HG03469 (cell line): ENCODE results near the gene RELL1.
"Not testable (repeated sequence)": the region's sequence is repeated elsewhere in the genome, so short reads cannot be mapped to it uniquely, and the experiment has no call there.

Experiments used
- ATAC-seq: cut with Tn5 transposase; IDR thresholded peaks from one replicate; pipeline ENCODE4 v1.9.1; 2021; ENCODE audit warnings: mild to moderate bottlenecking, moderate library complexity, moderate number of reproducible peaks; ENCODE audit not compliant: unreplicated experiment

RELL1 gene

GRCh38 chr4:37693450-37694190 is 7.4 kb upstream of the RELL1 start:
- ATAC-seq, result no peak

DNA sequence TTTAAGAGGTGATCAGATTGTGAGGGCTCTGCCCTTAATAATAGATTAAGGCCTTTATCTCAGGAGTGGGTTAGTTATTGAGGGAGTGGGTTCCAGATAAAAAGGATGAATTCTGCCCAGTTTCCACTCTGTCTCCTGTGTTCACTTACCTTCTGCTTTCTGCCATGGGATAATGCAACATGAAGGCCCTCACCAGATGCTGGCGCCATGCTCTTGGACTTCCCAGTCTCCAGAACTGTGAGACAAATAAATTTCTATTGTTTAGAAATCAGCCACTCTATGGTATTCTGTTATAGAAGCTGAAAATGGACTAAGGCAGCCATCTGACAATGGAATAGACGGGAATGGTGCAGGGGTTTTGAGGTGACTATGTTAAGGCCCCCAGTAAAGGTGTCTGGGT is 6.9 kb upstream of the RELL1 start:
- no peak for ATAC-seq

DNA sequence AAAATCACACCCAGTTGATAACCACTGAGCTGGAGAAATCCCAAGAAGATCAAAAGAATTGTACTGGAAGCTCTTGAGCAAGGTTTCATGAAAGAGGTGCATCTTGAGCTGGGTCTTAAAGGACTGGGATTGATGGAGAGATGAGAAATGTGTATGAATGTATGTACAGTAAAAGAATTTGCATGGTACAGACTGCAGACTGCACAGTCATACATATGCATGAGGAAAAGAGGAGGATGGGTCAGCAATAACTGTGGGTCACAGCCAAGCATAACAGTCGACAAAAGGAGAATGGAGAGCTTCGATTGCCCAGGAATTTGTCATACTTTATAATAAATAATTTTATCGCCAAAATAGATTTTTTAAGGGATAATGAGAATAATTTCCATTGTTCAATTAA is 4.8 kb upstream of the RELL1 start:
- no peak for ATAC-seq

- ATAC-seq, result no peak
Observed at GRCh38 chr4:37689353-37690095, 3.3 kb upstream of the RELL1 start.

DNA sequence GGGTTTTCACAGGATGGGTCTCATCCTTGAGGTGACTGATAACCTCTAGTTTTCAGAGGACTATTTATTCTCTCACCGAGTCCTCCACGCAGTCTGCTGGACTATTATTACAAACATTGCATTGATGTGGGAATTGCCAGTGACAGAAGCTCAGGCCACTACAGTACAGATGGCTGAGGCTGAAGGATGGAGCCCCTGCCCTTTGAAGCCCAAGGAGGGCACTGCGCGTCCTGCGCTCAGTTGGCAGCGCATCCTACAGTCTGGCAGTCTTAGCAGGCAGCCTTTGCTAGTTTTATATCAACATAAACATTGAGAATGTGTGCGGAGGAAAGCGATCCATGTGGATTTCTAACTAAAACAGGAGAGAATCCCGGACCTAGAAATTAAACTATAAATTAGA is 1.5 kb upstream of the RELL1 start:
- no peak for ATAC-seq

DNA sequence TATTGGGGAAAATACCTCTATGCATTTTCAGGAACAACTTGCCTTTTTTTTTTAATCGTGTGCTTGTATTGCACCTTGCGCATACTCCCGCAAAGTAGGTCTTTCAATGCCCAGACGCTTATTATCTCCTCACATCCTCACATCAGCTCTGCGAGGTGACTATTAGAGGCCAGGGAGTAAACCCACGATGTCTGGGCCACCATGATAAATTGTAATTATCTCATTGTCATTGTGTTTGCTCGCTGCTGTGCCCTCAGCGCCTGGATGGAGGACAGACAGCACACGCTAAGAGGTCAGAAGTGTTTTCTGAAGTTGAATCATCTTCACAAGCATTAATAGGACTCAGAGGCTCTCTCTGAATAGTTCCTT is 1.0 kb upstream of the RELL1 start:
- no peak for ATAC-seq

DNA sequence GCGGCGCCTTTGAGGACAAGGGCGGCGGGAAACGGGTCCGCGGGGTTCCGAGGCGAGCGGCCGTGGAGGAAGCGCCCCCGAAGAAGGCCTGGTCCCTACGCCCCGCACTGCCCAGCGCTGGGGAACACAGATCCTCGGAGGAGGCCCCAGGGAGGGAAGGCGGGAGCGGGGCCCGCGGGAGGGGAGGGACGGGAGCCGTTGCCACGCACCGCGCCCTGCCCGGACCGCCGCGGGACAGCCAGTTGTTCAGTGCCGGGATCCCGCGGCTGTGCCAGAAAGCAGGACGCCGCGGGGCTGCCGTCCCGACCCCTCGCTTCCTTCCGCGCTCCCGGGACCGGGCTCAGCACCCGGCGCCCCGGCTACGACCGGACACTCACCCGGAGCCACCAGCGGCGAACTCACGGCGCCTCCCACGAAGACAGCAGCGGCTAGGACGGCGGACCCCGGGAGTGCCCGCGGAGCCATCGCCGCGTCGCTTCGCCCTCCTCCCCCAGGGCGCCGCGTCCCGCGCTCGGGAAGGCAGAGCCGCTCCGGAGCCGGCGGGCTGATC is 278 bp downstream of the RELL1 start:
- peak; percentile 2 for ATAC-seq

- no peak for ATAC-seq
Observed at GRCh38 chr4:37685161-37685822, 884 bp downstream of the RELL1 start.

- ATAC-seq, result no peak
Observed at GRCh38 chr4:37684154-37684553, 2.0 kb downstream of the RELL1 start.

GRCh38 chr4:37682701-37683401 is 3.3 kb downstream of the RELL1 start:
- peak; percentile 33 for ATAC-seq

DNA sequence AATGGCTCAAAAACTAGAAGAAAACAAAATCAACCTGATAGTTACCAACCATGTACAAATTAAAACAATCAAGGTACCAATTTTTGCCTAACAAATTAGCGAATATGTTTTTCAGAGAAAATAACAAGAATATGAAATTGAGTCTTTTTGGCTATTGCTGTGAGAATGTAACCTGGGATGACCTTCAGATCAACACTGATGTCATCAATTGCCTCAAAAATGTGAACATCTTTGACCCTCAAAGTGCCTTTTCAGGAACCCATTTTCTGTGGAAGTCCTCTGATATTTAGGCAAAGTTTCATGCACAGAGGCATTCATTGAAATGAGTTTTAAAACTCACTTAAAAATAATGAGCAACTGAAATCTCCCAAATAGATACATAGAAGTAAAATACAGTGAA is 6.1 kb downstream of the RELL1 start:
- ATAC-seq, result no peak

- no peak for ATAC-seq
Observed at GRCh38 chr4:37679301-37679700, 6.9 kb downstream of the RELL1 start.

GRCh38 chr4:37678624-37679023 is 7.6 kb downstream of the RELL1 start:
- ATAC-seq, result no peak

DNA sequence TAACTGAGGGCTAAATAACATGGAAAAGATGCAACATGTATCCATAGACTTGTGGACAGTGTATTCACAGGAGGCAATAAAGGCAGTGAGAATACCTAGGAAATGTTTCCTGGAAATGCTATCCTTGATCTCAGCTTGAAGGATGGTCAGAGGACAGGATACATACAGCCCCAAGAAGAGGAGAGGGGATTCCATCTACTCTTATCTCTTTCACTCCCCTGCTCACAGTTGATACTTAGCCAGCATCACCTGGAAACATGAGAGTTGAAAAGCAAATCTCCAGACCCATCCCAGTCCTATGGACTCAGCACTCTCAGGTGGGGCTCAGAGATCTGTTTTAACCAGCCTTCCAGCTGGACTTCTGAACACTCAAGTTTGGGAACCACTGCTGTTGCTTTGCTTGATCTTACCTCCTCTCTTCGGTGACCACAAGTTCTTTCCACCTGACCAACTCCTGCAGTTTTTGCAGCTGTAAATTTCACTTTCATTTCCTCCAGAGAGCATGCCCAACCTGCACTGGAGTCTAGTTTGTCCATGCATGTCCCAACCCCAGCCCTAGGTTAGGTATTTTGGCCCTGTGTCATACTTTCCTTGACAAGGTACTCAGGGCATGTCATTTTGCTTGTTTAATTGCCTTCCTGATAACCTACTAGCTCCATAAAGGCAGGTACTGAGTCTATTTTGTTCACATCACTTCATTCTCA is 10.4 kb downstream of the RELL1 start:
- ATAC-seq, result peak; percentile 89

GRCh38 chr4:37674439-37674838 is 11.7 kb downstream of the RELL1 start:
- no peak for ATAC-seq

DNA sequence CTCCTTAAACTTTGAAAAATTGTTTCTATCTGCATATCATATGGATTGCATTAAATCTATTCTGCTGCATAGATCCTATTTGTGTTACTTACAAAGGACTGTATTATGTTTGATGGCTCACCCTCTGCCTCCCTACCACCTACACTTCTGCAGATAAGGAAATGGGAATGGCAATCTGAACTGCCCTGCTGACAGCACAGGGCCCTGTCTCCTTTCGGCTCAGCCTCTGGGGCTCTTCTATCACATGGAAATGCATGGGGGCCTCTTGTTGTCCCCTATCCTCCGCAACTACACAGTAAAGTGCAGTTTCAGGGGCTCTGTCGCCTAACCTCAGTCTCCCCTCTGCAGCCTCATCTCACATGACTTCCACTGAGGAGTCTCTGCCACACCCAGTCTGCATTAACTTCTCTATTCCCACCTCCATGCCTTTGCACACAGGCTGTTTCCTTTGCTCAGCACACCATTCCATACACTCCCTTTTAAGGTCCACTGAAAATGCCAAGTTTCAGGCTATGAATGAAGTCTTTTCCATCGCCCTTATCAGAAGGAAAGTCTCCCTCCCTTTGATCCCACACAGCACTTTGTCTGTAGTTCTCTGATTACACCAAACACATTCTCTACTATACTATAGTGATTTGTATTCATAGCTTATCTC is 12.5 kb downstream of the RELL1 start:
- ATAC-seq, result no peak

- no peak for ATAC-seq
Observed at GRCh38 chr4:37671072-37671471, 15.1 kb downstream of the RELL1 start.

DNA sequence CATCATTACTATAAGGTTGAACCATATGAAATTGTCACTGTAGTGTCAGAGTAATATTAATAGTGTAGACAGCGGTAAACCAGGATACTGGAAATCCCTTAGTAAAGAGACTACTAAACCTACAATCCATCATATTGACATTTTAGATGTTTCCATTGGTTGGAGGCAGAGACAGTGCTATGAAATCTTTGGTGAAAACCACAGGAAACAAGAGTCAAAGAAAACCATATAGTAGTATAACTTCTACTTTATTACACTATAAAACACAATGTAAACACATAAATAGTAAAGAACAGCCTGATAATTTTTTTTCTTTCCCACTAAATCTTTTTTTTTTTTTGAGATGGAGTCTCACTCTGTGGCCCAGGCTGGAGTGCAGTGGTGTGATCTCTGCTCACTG is 15.9 kb downstream of the RELL1 start:
- ATAC-seq, result no peak

DNA sequence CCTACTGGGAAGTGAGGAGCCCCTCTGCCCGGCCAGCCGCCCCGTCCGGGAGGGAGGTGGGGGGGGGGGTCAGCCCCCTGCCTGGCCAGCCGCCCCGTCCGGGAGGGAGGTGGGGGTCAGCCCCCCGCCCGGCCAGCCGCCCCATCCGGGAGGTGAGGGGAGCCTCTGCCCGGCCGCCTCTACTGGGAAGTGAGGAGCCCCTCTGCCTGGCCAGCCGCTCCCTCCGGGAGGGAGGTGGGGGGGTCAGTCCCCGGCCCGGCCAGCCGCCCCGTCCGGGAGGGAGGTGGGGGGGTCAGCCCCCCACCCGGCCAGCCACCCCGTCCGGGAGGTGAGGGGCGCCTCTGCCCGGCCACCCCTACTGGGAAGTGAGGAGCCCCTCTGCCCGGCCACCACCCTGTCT is 17.1 kb downstream of the RELL1 start:
- ATAC-seq, result not testable (repeated sequence)
